Astrocyte (in vitro differentiated cells and primary cell): ENCODE measurements around the gene PAM.

Source experiments
- CTCF ChIP-seq: IDR thresholded peaks from 2 replicates; pipeline ENCODE4 v1.5.1; 2011; ENCODE audit warnings: low read depth, mild to moderate bottlenecking, inconsistent platforms, low read length, moderate library complexity; ENCODE audit not compliant: insufficient read depth
- EZH2 ChIP-seq: IDR thresholded peaks from 2 replicates; pipeline ENCODE4 v1.6.1; 2012; ENCODE audit warnings: mild to moderate bottlenecking, low read length, inconsistent platforms; ENCODE audit not compliant: insufficient read depth

GRCh38 chr5:102718819-102719218 is 36.3 kb upstream of the PAM start:
- TF ChIP-seq CTCF: no peak
- no peak for TF ChIP-seq EZH2
